Sciatic nerve (tissue), 2 donors: ENCODE measurements around the gene AQP3. TPM values are rescaled to one million over a fixed set of nuclear protein-coding genes. Genes with fewer than 3 reads are reported as not detected.
"Not testable (repeated sequence)": the region's sequence is repeated elsewhere in the genome, so short reads cannot be mapped to it uniquely, and the experiment has no call there.

ENCODE experiments used
- ATAC-seq: fragments of 200-7000 bp; cut with Tn5 transposase; one replicate; pipeline ENCODE4 v1.9.1; 2020; ENCODE audit warnings: mild to moderate bottlenecking, moderate library complexity
- DNase-seq: peaks from one replicate; pipeline ENCODE4 v3.0.0-alpha.2; 2020; ENCODE audit warnings: low spot score
- intact Hi-C: fragments of 100-400 bp; cut with DNase I; formaldehyde crosslinking; loops from one replicate; pipeline ENCODE4 v1.14.2; 2022
- total RNA-seq: library from RNA; stranded (reverse); fragmentation: NEBNext Ultra II Directional; extraction: Animal tissue kit (Norgen Biotek cat#: 25700); gene quantifications from one replicate; pipeline ENCODE4 v1.2.1, GENCODE V29; 2021
- donor health status: DM: no; HTN: no; CAD: no.
- donor health status: DM: no; HTN: no; CAD: no.

The AQP3 gene
- 23.7 TPM for total RNA-seq

GRCh38 chr9:33446946-33447798 lies at the start of gene AQP3:
Gene AQP3 (minus strand): TSS chr9:33447593. CDS start chr9:33447530, 63 bp downstream.
- intact Hi-C loops: no loop called here
- peak; percentile 79 for DNase-seq

GRCh38 chr9:33493819-33494218 lies 46.4 kb upstream of the AQP3 start:
- ATAC-seq, intact Hi-C loops, DNase-seq: not testable (repeated sequence)

More at GRCh38 chr9:33446946-33447798, at the start of gene AQP3:
- ATAC-seq: peak; percentile 78

- ATAC-seq: no peak
- no peak for DNase-seq
- intact Hi-C loops: no loop called here
These were observed 41.7 kb upstream of the AQP3 start for GRCh38 chr9:33489066-33489465.

GRCh38 chr9:33485312-33485711 lies 37.9 kb upstream of the AQP3 start:
- ATAC-seq, DNase-seq, intact Hi-C loops: not testable (repeated sequence)

GRCh38 chr9:33480976-33481375 lies 33.6 kb upstream of the AQP3 start:
- intact Hi-C loops: no loop called here
- ATAC-seq: no peak
- no peak for DNase-seq

GRCh38 chr9:33480106-33480505 lies 32.7 kb upstream of the AQP3 start:
- DNase-seq (no peak), ATAC-seq (no peak)
- intact Hi-C loops: no loop called here

- intact Hi-C loops: no loop called here
- ATAC-seq (no peak), DNase-seq (no peak)
These were observed 29.1 kb upstream of the AQP3 start for GRCh38 chr9:33476503-33476902.

- ATAC-seq (no peak), DNase-seq (no peak)
- intact Hi-C loops: no loop called here
These were observed 28.0 kb upstream of the AQP3 start for GRCh38 chr9:33475357-33475756.

- intact Hi-C loops: no loop called here
- DNase-seq (peak; percentile 98), ATAC-seq (peak; percentile 100)
These were observed 26.4 kb upstream of the AQP3 start, which contains the start of gene NOL6 for GRCh38 chr9:33473643-33474352. Gene NOL6 (minus strand): TSS chr9:33473924. CDS start chr9:33473842, 82 bp downstream.

- ATAC-seq: no peak
- intact Hi-C loops: no loop called here
These were observed 25.7 kb upstream of the AQP3 start for GRCh38 chr9:33472881-33473615.

GRCh38 chr9:33472171-33472880 lies 24.9 kb upstream of the AQP3 start:
- DNase-seq: no peak
- ATAC-seq: no peak
- intact Hi-C loops: no loop called here

More at GRCh38 chr9:33472881-33473615, 25.7 kb upstream of the AQP3 start:
- DNase-seq: no peak

- no peak for ATAC-seq
- intact Hi-C loops: no loop called here
- no peak for DNase-seq
These were observed 24.0 kb upstream of the AQP3 start for GRCh38 chr9:33471361-33471760.

GRCh38 chr9:33469891-33470290 lies 22.5 kb upstream of the AQP3 start:
- DNase-seq: peak; percentile 45

GRCh38 chr9:33468797-33469621 lies 21.6 kb upstream of the AQP3 start:
- peak; percentile 42 for DNase-seq
- intact Hi-C loops: no loop called here
- ATAC-seq: no peak

More at GRCh38 chr9:33469891-33470290, 22.5 kb upstream of the AQP3 start:
- ATAC-seq: no peak
- intact Hi-C loops: no loop called here

GRCh38 chr9:33468215-33468730 lies 20.9 kb upstream of the AQP3 start:
- intact Hi-C loops: no loop called here
- ATAC-seq (no peak), DNase-seq (no peak)

- no peak for ATAC-seq
- DNase-seq: no peak
- intact Hi-C loops: no loop called here
These were observed 20.1 kb upstream of the AQP3 start for GRCh38 chr9:33467526-33467925.

GRCh38 chr9:33466565-33467495 lies 19.4 kb upstream of the AQP3 start:
- intact Hi-C loops: no loop called here
- ATAC-seq (peak; percentile 55), DNase-seq (peak; percentile 81)
